Neural cell (in vitro differentiated cells): ENCODE data around the gene LTBP1.

ENCODE experiments used
- CTCF ChIP-seq: fragments of 450-650 bp; IDR thresholded peaks from 2 replicates; pipeline ENCODE4 v1.5.1; 2014; ENCODE audit warnings: antibody characterized with exemption, mild to moderate bottlenecking, moderate library complexity; ENCODE audit not compliant: poor library complexity, severe bottlenecking
- EZH2 ChIP-seq: fragments of 200-600, 300-800 bp; shearing (Covaris generic), sonication (generic); IDR thresholded peaks from 2 replicates; pipeline ENCODE4 v1.6.1; 2014; ENCODE audit warnings: antibody characterized with exemption, low read length, borderline replicate concordance, mild to moderate bottlenecking; ENCODE audit not compliant: insufficient read depth, poor library complexity, severe bottlenecking

GRCh38 chr2:33412920-33413319 is 466.2 kb downstream of the LTBP1 start:
- TF ChIP-seq EZH2 = no peak
- TF ChIP-seq CTCF = no peak
